HFFc6 (cell line): Measurements from ENCODE around the gene ENAH. TPM values are rescaled to one million over a fixed set of nuclear protein-coding genes. Genes with fewer than 3 reads are reported as not detected.

Experiments used
- DNase-seq: peaks from one replicate; pipeline ENCODE4 v3.0.0-alpha.2; 2018
- H3K27ac Mint-ChIP-seq: 2 replicates; pipeline ENCODE4 v1.8.0; 2020; ENCODE audit warnings: mild to moderate bottlenecking, mixed read lengths
- H3K27me3 Mint-ChIP-seq: 2 replicates; pipeline ENCODE4 v1.8.0; 2021; ENCODE audit warnings: mild to moderate bottlenecking, moderate library complexity, mixed read lengths; ENCODE audit not compliant: insufficient read depth
- H3K36me3 Mint-ChIP-seq: 2 replicates; pipeline ENCODE4 v1.8.0; 2021; ENCODE audit warnings: low read depth, mixed read lengths
- H3K4me1 Mint-ChIP-seq: 2 replicates; pipeline ENCODE4 v1.8.0; 2020; ENCODE audit warnings: low read depth, mixed read lengths
- H3K4me3 Mint-ChIP-seq: 2 replicates; pipeline ENCODE4 v1.8.0; 2020; ENCODE audit warnings: mild to moderate bottlenecking, moderate library complexity, mixed read lengths
- H3K9me3 Mint-ChIP-seq: 2 replicates; pipeline ENCODE4 v1.8.0; 2020; ENCODE audit warnings: mild to moderate bottlenecking, mixed read lengths
- CTCF ChIP-seq: fragments of 200-600 bp; sonication (generic); IDR thresholded peaks from 2 replicates; pipeline ENCODE4 v1.5.0; 2021; ENCODE audit warnings: antibody characterized with exemption, mild to moderate bottlenecking
- total RNA-seq, 6 experiments: library from RNA; stranded (reverse); fragmentation: NEBNext Ultra II Directional; extraction: Animal tissue kit (Norgen Biotek cat#: 25700); gene quantifications; 2 replicates in 1 of 6; 3 replicates in 5 of 6; pipeline ENCODE4 v1.2.3, GENCODE V29; 2021

ENAH gene
- total RNA-seq, 6 experiments from 2014 or later, result 133 to 171 (median 139) TPM

- Mint-ChIP-seq H3K4me3 (peak overlapping the region; percentile 77), H3K27ac (peak overlapping the region; percentile 75), H3K9me3 (no peaks in the 10 kb centered on the region), H3K4me1 (peaks cover 70% of the 10 kb centered on the region), H3K27me3 (no peaks in the 10 kb centered on the region; the same call in 1 of the 2 replicates), H3K36me3 (peaks cover 15% of the 10 kb centered on the region)
- peak; percentile 96 for DNase-seq
- TF ChIP-seq CTCF, result peak; percentile 34
Observed at GRCh38 chr1:225655509-225656258, 2.8 kb upstream of the ENAH start.

- Mint-ChIP-seq H3K4me3 (peak overlapping the region; percentile 91), H3K27ac (peak overlapping the region; percentile 75), H3K27me3 (no peaks in the 10 kb centered on the region; the same call in 1 of the 2 replicates), H3K9me3 (no peaks in the 10 kb centered on the region), H3K4me1 (peaks cover 72% of the 10 kb centered on the region), H3K36me3 (peaks cover 15% of the 10 kb centered on the region)
- no peak for TF ChIP-seq CTCF
- no peak for DNase-seq
Observed at GRCh38 chr1:225654688-225655508, 2.0 kb upstream of the ENAH start.

GRCh38 chr1:225654277-225654597 lies 1.3 kb upstream of the ENAH start:
- no peak for TF ChIP-seq CTCF
- no peak for DNase-seq
- peak overlapping the region; percentile 91 for H3K4me3 Mint-ChIP-seq
- H3K36me3 Mint-ChIP-seq, result peaks cover 15% of the 10 kb centered on the region
- H3K4me1 Mint-ChIP-seq, result peaks cover 78% of the 10 kb centered on the region
- H3K27ac Mint-ChIP-seq, result peak overlapping the region; percentile 93
- no peaks in the 10 kb centered on the region; the same call in 1 of the 2 replicates for H3K27me3 Mint-ChIP-seq
- H3K9me3 Mint-ChIP-seq, result no peaks in the 10 kb centered on the region

GRCh38 chr1:225653463-225654276 lies 747 bp upstream of the ENAH start:
- TF ChIP-seq CTCF, result no peak
- H3K36me3 Mint-ChIP-seq, result peaks cover 15% of the 10 kb centered on the region
- peak; percentile 54 for DNase-seq
- no peaks in the 10 kb centered on the region for H3K9me3 Mint-ChIP-seq
- H3K4me1 Mint-ChIP-seq, result peaks cover 75% of the 10 kb centered on the region
- peak overlapping the region; percentile 93 for H3K27ac Mint-ChIP-seq
- H3K27me3 Mint-ChIP-seq, result no peaks in the 10 kb centered on the region; the same call in 1 of the 2 replicates
- H3K4me3 Mint-ChIP-seq, result peak overlapping the region; percentile 91
